ENCODE measurements around the gene TMEM80. TPM values are rescaled to one million over a fixed set of nuclear protein-coding genes. Genes with fewer than 3 reads are reported as not detected.

Gene TMEM80
- total and polyA plus RNA-seq, 2 of the 8 experiments (the other 6 are each of a cell fraction or from before 2014, with no cell fraction given): 8.0 to 16.3 TPM

DNA sequence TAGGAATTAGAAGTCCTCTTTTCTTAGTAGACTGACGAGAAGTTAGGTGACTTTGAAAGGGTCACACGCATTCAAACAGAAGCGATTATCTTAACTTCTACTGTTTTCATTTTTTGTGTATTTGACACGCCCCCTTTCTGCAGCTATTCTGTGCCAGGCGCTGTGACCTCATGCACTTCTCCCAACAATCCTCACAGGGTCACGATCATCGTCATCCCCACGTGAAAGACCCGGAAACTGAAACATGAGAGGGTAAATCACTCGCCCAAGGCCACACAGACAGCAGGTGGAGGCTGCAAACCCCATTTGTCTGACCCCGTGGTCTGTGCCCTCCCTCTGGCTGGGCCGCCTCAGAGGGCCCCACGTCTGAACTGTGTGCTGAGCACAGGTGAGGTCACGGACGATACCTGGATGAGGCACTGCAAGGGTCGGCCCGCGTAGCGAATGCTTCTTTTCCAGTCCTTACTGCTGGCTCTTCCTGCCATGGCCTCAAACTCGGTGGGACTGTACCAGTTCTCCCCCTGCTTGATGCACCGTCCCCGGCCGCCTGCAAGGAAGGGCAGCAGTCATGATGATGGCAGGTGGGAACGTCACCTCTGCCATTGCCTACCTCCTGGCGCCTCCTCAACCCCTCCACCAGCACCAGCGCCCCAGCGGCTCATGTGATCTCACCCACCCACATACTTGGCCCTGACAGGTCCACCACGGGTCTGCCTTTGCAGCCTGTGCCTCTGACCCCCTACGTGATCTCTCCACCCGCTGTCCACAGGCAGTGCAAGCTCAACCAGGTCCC is 9.0 kb upstream of the TMEM80 start (continued):
- no peak for TF ChIP-seq TCF12 (IDR thresholded peaks at IDR 0.05; ENCODE audit: low read depth, low read length)
- TF ChIP-seq E2F6 (IDR thresholded peaks at IDR 0.05): no peak
- TF ChIP-seq CBX8 (IDR thresholded peaks at IDR 0.05; ENCODE audit: borderline replicate concordance, low read depth, low read length): no peak
- no peak for TF ChIP-seq BCL11A (IDR thresholded peaks at IDR 0.05; ENCODE audit: low read depth in 2 of 2, low read length in 2 of 2)
- no peak for TF ChIP-seq RFX5 (IDR thresholded peaks at IDR 0.05; ENCODE audit: borderline replicate concordance, low read depth, low read length)
